AG04449 (cell line): ENCODE results near the gene DPF1.

Source experiments
- CTCF ChIA-PET: fragments of 350-600 bp; formaldehyde crosslinking; extraction: SDS; loops from one replicate; lab custom pipeline; 2021; ENCODE audit warnings: antibody characterized with exemption; lab: Yijun Ruan, JAX
- POLR2A ChIA-PET: fragments of 400-600, 350-600 bp; formaldehyde crosslinking; extraction: SDS; loops from one replicate; lab custom pipeline; 2020; ENCODE audit warnings: antibody characterized with exemption, inconsistent platforms; lab: Yijun Ruan, JAX
- DNase-seq: peaks from one replicate; pipeline ENCODE4 v3.0.0-alpha.2; 2010; ENCODE audit warnings: low read depth, low spot score
- H3K4me3 ChIP-seq: 2 replicates; pipeline ENCODE4 v1.5.1; 2011; ENCODE audit warnings: low read depth, mild to moderate bottlenecking, control low read depth, low read length
- TF ChIP-seq, protein P1 (sequence below): IDR thresholded peaks from one replicate; pipeline ENCODE4 v1.5.1; 2011; ENCODE audit warnings: mild to moderate bottlenecking, moderate library complexity, low read length, control low read depth, inconsistent platforms; ENCODE audit not compliant: insufficient read depth; ENCODE audit errors: missing control alignments

DPF1 gene

DNA sequence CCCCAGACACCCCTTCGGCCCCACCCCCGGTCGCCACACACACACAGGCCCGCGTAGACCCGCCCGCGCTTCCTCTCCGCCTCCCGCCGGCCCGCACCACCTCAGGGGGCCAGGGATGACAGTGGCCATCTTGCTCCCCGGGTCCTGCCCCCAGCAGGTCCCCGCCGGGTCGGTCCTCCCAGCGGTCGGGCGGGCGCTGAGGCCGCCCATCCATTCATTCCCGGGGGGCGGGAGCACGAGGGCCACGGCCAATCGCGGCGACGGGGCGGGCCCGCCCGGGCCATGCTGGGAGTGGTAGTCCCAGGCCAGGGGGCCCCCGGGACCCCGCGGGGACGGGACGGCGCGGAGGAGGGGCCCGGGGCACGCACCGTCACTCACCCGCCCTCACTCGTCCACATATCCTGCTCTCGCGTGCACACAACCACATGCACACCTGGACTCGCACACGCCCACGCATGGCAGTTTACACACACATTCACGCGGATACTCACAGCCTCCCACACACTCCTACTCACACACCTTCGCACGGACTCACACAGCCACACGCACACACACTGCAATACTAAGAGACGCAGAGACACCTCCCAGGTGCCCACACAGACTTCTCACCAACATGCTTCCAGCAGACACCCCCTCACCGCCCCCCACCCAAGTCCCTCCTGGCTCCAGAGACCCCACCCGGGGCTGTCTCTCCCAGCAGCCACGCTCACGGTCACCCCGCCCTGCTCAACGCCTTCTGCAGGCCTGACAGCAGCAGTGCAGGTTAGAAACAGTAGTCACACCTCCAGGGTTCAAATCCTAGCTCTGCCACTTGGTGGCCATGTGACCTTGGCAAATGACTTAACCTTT lies at the start of gene DPF1:
Gene DPF1, minus strand, starts transcription at position 209 of the 849 bp plus-strand sequence. Its CDS starts 80 bp downstream, at position 129.
- TF ChIP-seq, protein P1, sequence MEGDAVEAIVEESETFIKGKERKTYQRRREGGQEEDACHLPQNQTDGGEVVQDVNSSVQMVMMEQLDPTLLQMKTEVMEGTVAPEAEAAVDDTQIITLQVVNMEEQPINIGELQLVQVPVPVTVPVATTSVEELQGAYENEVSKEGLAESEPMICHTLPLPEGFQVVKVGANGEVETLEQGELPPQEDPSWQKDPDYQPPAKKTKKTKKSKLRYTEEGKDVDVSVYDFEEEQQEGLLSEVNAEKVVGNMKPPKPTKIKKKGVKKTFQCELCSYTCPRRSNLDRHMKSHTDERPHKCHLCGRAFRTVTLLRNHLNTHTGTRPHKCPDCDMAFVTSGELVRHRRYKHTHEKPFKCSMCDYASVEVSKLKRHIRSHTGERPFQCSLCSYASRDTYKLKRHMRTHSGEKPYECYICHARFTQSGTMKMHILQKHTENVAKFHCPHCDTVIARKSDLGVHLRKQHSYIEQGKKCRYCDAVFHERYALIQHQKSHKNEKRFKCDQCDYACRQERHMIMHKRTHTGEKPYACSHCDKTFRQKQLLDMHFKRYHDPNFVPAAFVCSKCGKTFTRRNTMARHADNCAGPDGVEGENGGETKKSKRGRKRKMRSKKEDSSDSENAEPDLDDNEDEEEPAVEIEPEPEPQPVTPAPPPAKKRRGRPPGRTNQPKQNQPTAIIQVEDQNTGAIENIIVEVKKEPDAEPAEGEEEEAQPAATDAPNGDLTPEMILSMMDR, result no peak
- H3K4me3 ChIP-seq, result peak within 1 kb of the TSS; percentile 70
- ChIA-PET CTCF (interaction anchor here (1.2 to 3.3 kb wide), 5 partner anchors 15 to 319 kb away, joined by 3 to 18 read pairs (median 4); partner anchors contain the start of gene WDR87), POLR2A (no interaction called here)
- no peak for DNase-seq

DNA sequence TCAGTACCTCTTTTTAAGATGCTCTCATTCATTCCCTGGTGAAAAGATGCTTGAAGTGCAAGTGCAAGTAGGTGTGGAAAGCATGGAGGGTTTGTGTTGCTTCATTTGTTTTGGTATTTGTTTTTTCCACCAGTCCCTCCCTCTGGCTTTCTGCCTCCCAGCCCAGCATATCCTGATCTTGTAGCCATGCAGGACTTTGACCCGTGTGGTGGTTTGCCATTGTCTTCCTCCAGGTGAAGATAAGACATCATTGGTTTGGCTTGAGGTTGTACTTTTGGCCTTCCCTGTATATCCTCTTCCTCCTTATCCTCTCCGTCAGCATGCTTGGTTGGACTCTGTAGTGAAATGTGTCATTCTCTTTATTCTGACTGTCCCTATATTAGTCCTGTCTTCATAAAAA lies 49.5 kb upstream of the DPF1 start:
- ChIA-PET POLR2A (no interaction called here), CTCF (interaction anchor here (1.4 to 2.8 kb wide), 2 partner anchors 8 to 29 kb away, joined by 3 to 10 read pairs; no protein-coding TSS in a partner anchor)
- H3K4me3 ChIP-seq, result no peak overlapping the region
- TF ChIP-seq, protein P1, result no peak
- no peak for DNase-seq

DNA sequence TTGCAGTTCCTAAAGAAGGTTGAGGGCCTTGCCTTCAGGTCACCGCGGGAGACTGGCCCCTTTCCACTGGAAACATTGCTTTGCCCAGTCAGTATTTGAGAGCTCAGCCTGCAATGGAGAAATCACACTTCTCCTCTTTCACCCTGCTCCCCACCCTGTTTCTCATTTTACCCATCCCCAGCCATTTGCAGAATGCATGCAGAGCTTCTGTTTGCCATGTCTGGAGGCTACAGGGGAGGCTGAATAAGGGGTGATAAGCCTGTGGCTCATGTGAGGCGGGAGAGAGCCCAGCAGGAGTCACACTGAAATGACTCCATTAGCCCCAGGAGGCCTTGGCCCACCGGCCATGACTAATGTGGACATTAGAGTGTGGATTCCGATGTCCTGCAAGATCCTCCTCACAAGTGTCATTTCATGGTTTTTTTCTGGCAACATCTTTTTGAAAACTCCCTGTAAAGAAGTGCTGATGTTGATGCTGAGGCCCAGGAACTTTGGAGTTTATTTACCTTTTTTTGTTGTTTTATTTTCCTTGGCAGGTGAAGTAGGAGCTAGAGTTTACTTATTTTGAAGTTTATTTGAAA lies 46.7 kb upstream of the DPF1 start:
- DNase-seq, result no peak
- H3K4me3 ChIP-seq, result no peak overlapping the region
- POLR2A ChIA-PET, result no interaction called here
- CTCF ChIA-PET, result interaction anchor here (1.0 to 1.1 kb wide), 2 partner anchors 12 to 23 kb away, joined by 3 to 4 read pairs; no protein-coding TSS in a partner anchor
- TF ChIP-seq, protein P1, result no peak

DNA sequence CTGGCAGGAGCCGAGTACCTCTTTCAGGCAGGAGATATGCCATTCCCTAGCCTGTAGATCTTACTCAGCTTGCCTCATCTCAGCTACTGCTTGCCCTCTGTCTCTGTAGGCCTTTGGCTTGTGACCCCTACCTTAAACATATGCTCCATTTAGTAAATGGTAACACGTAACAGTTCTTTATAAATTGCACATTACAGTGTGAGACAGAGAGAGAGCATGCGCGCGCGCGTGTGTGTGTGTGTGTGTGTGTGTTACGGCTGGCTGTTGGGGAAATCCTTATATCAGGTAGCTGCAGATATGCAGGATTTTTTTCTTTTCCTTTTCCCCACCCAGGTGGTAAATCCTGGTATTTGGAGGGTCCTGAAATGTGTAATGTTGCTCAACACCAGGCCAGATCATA lies 44.5 kb upstream of the DPF1 start:
- ChIA-PET POLR2A (interaction anchor here (0.5 kb wide), 1 partner anchor 57 kb away, joined by 3 read pairs; no protein-coding TSS in a partner anchor), CTCF (interaction anchor here (0.8 to 1.3 kb wide), 2 partner anchors 9 to 24 kb away, joined by 3 to 4 read pairs; no protein-coding TSS in a partner anchor)
- no peak overlapping the region for H3K4me3 ChIP-seq
- TF ChIP-seq, protein P1, result no peak
- no peak for DNase-seq

DNA sequence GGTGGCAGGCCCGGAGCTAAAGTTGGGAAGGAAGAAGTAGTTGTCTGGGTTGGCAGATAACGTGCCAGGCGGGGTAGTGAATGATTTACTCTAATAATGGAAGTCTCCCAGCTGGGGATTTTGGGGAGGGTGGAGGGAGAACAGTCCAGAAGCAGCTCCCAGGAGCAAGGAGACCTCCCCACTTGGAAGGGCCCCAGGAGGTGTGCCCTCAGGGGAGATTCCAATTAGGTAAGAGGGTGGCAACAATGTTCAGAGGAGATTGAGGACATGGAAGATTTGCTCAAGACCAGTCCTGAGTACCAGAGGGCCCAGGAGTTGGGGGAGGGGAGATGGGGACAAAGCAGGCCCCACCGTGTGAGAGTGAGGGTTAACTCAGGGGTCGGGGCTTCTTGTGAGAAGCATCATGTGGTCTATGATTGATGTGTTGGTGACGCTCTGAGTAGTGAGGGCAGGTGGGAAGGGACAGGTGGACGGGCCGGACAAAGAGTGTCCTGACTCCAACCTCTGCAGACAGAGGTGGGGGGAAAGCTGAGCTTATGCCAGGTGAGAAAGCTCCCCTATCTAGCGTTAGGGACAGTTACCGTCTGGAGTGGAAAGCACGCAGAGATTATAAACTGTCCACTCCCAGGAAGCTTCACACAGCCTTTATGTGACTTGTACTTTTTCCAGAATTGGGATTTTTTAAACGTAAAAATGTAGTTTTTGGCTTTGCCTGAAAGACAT lies 43.9 kb upstream of the DPF1 start:
- H3K4me3 ChIP-seq, result no peak overlapping the region
- ChIA-PET POLR2A (no interaction called here), CTCF (interaction anchor here (0.8 to 2.0 kb wide), 4 partner anchors 10 to 106 kb away, joined by 3 to 7 read pairs (median 4); partner anchors contain the start of gene PSMD8)
- TF ChIP-seq, protein P1, result no peak
- no peak for DNase-seq
